LHCN-M2 (cell line): ENCODE measurements around the gene TSC22D2. TPM values are rescaled to one million over a fixed set of nuclear protein-coding genes. Genes with fewer than 3 reads are reported as not detected.

Experiments
- DNase-seq: peaks from one replicate; pipeline ENCODE4 v3.0.0-alpha.2; 2012; ENCODE audit warnings: low read depth
- total RNA-seq: library from RNA; depleted of rRNA; stranded (reverse); fragments of >200 nt; gene quantifications from 2 replicates; pipeline ENCODE4 v1.2.3, GENCODE V29; 2014

The TSC22D2 gene
- total RNA-seq, 1 experiment from 2014 or later, result 8.6 TPM

- peak; percentile 68 for DNase-seq
These were observed 4.6 kb downstream of the TSC22D2 start for GRCh38 chr3:150412561-150413231.

DNA sequence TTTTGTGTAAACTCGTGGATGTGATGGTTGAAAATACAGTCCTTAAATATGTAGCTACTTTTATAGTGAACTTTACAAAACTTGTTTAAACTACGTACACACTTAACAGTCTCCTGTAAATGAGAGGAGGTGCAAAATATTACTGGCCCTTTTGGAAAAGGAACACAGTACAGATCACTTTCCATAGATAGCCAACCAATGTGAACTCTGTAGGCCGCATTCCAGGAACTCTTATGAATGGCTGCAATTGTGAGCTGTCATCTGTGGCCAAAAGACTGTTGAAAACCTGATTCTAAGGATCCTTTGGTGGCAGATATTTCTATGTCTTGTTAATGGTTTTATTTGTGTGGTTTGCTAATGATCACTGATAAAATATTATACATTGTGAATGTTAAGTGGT lies 6.2 kb downstream of the TSC22D2 start:
- peak; percentile 55 for DNase-seq

GRCh38 chr3:150414959-150415358 lies 6.9 kb downstream of the TSC22D2 start:
- no peak for DNase-seq

- DNase-seq, result no peak
These were observed 11.2 kb downstream of the TSC22D2 start for GRCh38 chr3:150419076-150419868.

DNA sequence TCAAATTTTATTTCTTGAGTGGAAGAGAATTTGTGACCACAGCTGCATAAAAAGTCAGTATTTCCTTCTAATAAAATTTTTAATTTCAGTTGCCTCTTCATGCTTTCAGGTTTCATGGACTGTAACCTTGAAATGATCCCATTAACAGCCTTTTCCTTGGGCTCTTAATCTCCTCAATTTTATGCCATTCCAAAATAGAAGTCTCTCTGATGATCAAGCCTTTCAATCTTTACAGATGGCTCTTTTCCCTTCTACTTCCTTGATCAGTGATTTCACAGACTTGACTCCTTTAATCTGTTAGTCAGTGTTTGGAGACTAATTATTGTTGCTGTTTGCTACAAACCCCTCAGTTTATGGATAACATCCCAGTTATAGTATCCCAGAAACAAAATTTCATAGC lies 11.9 kb downstream of the TSC22D2 start:
- no peak for DNase-seq

DNA sequence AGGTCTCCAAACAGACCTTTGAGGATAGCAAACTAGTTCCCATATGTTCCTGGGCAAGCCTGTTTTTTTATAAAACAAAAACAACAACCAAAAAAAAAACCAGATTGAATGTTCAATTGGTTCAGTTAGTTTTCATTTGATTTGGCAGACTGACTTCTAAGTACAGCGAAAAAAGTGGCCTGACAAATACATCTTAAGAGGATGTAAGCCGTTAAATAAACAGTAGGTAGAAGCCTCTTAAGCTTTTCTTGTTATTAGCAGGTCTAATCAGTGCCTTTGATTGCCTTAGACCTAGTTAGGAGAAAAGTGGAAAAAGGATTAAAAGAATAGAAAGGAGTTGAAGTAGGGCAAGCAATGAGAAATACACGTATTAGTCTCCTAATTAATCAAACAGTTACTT lies 13.2 kb downstream of the TSC22D2 start:
- DNase-seq, result no peak

DNA sequence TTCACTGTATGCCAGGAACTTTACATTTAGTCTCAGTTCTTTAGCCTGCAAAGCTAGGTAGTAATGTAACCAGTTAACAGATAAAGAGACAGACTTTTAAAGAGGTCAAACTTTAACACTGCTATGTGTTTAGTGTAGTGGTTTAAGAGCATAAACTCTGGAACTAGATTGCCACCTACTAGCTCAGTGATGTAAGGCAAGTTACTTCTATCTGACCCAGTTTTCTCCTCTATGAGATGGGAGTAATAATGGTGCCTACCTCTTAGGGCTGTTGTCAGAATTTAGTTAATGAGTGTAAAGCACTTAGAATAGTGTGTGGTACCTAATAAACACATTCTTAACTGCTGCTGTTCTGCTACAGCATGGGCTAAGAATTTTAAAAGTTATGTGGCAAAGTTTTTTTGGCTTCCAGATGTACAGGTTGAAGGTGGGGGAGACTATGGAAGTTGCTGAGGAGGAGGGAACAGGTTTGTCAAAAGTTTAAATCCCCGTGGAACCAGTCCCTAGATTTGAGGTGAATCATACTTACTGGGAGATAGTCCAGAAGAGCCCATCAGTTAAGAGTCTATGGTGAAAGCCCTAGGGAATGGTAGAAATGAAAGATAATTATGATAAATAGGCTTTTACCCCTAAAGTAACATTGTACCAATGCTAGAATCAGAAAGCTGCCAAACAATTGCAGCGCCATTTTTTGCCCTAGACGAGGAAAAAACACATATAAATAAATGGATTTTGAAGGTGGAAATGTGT lies 13.9 kb downstream of the TSC22D2 start:
- no peak for DNase-seq

DNA sequence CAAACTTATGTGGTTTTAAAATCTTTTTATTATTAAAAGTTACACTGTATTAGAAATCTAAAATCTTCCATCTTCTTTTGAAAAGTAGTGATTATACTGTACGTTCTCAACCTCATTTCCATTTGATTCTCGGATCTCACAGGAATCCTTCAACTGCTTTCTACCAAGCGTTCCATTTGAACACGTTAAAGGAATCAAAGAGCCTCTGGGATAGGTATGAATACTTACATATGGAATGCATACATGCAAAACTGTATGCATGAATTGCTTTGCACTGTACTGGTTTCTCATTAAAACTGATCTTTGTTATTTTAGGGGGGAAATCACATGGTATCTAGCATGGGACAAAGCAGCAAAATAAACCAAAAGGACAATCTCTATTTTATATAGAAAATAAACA lies 14.8 kb downstream of the TSC22D2 start:
- no peak for DNase-seq

GRCh38 chr3:150423761-150424160 lies 15.7 kb downstream of the TSC22D2 start:
- no peak for DNase-seq

- DNase-seq, result no peak
These were observed 18.2 kb downstream of the TSC22D2 start for GRCh38 chr3:150426292-150426691.

GRCh38 chr3:150428562-150428961 lies 20.5 kb downstream of the TSC22D2 start:
- peak; percentile 49 for DNase-seq

DNA sequence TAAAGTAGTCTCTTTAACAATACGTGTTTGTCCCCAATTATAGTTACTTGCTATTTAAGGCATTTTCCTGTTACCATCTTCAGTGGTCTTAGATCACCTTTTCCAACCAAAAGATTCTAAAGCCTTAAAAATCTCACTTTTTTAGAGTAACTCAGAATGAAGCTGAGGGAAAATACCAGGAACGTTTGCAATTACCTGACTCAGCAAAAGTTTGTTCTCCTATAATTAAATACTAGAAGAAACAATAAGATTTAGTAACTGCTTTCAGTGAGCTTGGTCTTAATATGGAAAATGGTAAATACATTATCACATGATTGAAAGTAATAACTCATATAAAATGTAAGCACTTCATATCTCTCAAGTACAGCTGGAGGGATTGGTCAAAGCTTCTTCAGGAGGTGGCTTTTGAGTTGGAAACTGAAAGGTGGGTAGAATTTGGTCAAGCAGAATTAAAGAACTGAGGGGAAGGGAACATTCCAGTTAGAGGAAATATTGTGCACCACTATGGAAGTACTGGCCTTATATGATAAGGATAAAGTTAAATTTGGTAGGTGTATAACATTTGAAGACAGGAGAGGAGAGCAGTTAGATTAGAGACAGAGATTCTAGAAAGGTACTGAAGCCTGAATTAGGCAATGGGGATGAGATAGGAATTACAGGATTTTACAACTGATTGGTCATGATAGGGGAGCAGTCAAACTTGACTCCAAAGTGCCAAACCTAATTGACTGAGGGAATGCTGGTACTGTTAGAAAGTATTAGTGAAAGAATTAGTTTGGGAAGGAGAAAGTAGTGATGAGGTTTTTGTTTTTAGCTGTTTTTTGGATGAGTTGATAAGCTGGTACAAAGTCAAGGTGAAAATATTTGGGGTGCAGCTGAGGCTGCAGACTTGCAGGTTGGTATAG lies 21.9 kb downstream of the TSC22D2 start:
- no peak for DNase-seq

DNA sequence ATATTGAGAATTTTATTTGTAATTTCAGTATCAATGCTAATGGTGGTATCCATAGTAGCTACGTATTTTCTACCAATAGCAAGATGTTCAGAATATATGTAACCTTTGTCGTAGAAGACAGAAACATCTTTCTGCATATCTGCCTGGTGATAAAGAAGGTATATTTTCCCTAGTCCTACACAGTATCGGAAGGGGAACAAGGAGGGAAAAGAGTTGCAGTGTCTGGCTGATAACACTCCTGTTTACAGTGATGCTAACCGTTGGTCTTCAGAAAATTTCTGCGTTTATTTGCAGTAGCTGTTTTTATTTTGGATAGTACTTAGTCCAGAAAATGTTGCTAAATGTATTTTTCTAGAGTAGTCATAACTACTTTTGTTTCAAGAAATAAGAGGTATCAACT lies 25.2 kb downstream of the TSC22D2 start:
- no peak for DNase-seq

DNA sequence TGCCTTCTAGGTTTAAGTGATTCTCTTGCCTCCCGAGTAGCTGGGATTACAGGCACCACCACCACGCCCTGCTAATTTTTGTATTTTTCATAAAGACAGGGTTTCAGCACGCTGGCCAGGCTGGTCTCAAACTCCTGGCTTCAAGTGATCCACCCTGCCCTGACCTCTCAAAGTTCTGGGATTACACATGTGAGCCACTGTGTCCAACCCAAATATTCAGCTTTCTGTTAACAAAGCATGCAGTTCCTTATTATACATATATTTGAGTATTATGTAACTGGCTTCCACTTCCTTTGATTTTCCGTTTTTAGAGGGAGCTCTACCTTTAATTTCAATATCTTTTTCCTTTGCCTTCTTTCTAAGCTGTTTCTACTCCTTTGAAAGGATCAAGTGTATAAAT lies 26.1 kb downstream of the TSC22D2 start:
- DNase-seq, result no peak

DNA sequence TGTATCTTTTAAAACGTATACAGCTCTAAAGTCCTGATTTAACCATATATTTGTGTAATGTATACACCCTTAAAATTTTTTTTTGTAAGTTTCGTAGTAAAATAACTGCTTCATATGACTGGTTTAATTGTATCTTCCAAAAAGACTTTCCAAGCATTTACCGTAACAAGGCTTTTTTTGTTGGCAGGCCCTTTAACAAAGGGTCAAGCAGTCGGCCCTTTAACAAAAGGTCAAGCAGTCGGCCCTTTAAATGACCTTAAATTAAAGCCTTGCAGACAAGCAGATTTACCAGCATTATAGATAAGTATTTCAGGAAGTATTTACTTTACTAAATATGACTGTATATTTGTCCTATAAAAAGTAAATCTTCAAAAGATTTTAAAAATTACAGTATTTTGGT lies 28.1 kb downstream of the TSC22D2 start:
- DNase-seq, result no peak

DNA sequence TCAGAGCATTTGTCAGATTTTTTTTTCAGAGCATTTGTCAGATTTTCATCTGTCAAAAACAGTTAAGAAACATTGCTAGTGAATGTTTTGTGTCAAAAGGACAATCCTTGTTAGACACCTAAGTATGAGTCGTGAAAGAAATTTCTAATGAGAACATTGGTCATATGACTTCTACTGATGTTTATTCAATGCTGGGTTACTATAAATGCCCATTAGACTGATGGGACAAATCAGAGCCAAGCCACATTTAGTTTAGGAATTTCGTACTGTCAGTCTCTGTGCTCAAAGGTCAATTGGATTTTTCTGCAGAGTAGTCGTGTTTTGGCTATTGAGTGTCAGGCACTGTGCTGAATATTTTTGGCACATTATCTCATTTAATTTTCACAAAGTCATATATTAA lies 31.6 kb downstream of the TSC22D2 start:
- DNase-seq, result peak; percentile 46

DNA sequence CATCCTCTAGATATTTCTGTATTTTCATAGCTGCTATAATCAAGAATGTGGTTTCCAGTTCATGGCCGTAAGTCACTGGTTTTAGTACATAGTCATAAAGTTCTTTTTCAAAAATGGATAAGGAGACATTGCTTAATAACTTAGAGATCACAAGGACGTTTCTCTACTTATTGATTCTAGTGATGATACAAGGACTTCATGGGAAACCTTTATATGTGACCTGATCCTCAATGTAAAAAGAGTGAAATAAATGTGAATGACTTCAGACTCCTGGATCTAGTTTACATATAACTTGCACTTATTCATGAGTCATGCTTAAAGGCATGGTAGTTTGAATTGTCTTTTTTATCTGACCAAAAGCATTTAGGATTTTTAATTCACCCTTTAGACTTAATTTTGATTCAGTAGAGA lies 35.2 kb downstream of the TSC22D2 start:
- DNase-seq, result peak; percentile 45

GRCh38 chr3:150444371-150444770 lies 36.3 kb downstream of the TSC22D2 start:
- no peak for DNase-seq

DNA sequence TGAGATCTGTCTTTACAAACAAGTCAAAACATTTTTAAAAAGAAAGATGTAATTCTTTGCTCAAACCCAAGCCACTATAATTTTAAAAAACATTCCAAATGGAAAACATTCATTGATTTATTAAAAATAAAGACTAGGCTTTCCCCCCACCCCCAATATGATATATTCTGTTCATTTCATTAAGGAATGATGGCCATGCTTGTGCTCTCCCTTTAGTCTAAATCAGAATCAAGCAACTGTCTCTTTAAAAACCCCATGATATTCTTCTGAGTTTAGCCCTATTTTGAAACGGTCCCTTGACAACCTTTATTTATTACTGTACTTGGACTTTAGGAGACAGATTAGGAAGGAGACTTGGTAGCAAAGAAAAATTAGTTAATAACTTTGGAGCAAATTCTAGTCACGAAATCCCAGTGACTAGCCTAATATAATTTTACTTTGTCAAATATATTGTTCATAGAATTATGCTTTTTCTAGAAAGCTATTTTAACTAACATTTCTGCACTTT lies 38.4 kb downstream of the TSC22D2 start:
- no peak for DNase-seq

DNA sequence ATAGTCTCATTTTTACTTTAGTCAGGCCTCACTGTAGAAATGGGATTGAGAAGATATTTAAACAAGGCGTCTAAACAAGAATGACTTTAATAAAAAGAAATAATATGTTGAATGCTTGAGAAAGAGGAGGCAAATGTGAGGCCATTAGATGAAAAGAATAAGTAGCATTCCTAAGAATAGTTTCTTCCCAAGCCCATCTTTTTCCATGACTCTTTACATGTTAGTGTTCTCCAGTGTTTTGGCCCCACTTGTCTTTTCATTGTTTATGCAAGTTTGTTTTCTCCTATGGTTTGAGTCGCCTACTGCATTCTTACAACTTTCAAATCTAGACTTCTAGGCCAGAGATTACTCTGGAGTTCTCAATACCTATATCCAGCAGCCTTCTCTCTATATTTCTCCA lies 39.0 kb downstream of the TSC22D2 start:
- DNase-seq, result no peak
